Head of caudate nucleus (tissue), 42 donors: ENCODE results near the gene ST3GAL5.

Experiments used
- DNase-seq, 42 donors: peaks; one replicate each; pipeline versions ENCODE4 v3.0.0 to v3.0.0-alpha.2; 2020 to 2021; ENCODE audit warnings: mixed read lengths in 7 of 42
- intact Hi-C: fragments of 100-400 bp; cut with DNase I; formaldehyde crosslinking; loops from one replicate; pipeline ENCODE4 v1.15.0; 2022

Gene ST3GAL5

GRCh38 chr2:85920810-85921545 lies 32.2 kb upstream of the ST3GAL5 start:
- intact Hi-C loops: no loop called here
- DNase-seq: peak in 9 of 42 donors; percentile 21 to 67 (median 42)

- intact Hi-C loops: no loop called here
Observed at GRCh38 chr2:85917887-85918795, 29.4 kb upstream of the ST3GAL5 start.

GRCh38 chr2:85915606-85916303 lies 27.0 kb upstream of the ST3GAL5 start:
- DNase-seq: peak in 1 of 42 donors; percentile 8

More at GRCh38 chr2:85917887-85918795, 29.4 kb upstream of the ST3GAL5 start:
- DNase-seq: no peak

GRCh38 chr2:85914922-85915321 lies 26.1 kb upstream of the ST3GAL5 start:
- peak in 1 of 42 donors; percentile 6 for DNase-seq
- intact Hi-C loops: no loop called here

More at GRCh38 chr2:85915606-85916303, 27.0 kb upstream of the ST3GAL5 start:
- intact Hi-C loops: no loop called here

- intact Hi-C loops: no loop called here
- DNase-seq: peak in 1 of 42 donors; percentile 4
Observed at GRCh38 chr2:85913884-85914881, 25.4 kb upstream of the ST3GAL5 start.

DNA sequence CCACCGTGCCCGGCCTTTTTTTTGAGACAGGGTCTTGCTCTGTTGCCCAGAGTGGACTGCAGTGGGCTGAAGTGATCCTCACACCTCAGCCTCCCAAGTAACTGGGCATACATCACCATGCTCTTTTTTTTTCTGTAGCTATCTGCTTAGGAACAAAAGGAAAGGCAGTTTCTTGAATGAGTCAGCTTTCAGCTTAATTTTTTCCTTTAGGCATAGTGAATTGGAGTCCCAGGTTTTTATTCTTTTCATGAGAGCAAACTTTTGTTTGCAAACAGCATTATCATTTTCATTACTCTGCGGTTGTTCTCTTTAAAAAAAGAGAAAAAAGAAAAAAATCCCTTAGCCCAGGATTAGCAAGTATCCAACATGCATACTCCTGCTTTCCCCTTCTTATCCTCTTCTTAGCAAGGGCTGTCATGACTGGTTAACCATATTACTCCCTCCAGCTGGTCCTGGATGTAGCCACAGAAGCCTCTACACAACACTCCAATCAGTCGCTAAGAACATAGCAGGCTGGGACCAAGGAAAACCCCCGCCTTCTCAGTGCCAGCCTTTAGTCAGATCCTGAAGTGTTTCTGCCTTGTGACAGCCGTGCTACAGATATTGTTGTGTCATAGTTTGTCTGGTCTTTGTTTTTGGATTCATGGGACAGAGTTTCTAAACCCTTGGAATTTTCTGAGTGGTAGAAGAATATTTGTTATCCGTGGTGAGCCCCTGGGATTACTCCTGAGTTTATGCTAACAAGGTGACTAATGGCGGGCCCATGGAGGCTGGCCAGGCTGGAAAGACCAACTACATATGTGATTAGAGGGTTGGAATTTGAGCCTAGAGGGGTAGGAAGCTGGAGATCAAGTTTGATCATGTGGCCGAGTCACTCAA lies 23.3 kb upstream of the ST3GAL5 start:
- peak in 6 of 42 donors; percentile 8 to 39 (median 18) for DNase-seq

GRCh38 chr2:85911097-85911496 lies 22.3 kb upstream of the ST3GAL5 start:
- peak in 3 of 42 donors; percentile 3 to 16 (median 5) for DNase-seq
- intact Hi-C loops: no loop called here

More for the DNA sequence above, 23.3 kb upstream of the ST3GAL5 start:
- intact Hi-C loops: no loop called here

- no peak for DNase-seq
- intact Hi-C loops: no loop called here
Observed at GRCh38 chr2:85909005-85909404, 20.2 kb upstream of the ST3GAL5 start.

DNA sequence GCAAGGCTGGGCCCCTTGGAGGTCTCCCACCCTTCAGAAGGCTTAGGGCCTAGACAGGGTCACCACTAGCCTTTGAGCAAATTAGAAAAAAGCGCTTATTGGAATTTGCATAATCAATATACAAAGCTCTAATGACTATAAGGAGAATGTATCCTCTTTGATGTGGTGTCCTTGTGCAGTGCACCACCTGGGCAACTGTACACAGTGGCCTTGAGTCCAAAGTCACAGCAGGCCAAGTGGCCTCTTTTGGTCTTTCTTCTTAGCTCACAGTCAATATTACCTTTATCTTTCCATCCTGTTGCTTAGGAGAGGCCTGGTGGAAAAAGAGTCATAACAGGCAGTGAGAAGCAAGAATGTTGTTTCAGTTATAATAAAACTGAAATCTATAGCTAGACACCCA lies 19.7 kb upstream of the ST3GAL5 start:
- intact Hi-C loops: no loop called here
- DNase-seq: peak in 1 of 42 donors; percentile 1

- no peak for DNase-seq
- intact Hi-C loops: no loop called here
Observed at GRCh38 chr2:85907671-85908157, 18.9 kb upstream of the ST3GAL5 start.

DNA sequence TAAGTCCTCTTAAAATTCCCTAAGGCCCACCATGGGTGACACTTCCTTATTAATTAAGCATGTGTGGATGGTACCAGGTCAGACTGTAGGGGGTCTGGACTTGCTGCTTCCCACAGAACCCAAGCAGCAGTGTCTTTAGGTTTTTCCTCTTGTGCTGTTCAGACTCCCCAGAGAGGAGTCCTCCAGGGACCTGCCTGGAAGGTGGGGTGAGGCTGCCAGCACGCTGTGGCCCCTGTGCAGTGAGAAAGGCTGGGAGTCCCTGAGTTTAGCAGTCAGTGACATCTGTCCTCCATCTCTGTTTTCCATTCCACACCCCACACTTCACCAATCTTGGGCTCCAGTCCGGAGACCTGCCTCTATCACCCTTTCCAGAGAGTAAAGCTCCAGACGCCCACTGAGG lies 18.0 kb upstream of the ST3GAL5 start:
- no peak for DNase-seq
- intact Hi-C loops: no loop called here

DNA sequence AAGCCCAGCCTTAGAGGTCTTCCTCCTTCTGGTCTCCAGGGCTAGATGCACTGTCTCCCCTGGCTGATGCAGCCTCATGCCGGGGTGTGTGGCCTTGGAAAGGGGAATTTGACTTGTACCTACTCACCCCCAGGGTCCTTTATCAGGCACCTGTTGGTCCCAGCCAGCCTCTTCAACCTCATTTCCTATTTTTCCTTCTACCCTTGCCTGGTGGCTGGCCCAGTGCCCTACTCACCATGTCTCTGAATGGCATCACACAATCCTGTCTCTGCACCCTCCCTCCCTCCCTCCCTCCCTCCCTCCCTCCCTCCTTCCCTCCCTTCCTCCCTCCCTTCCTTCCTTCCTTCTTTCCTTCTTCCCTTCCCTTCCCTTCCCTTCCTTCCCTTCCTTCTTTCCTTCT lies 17.1 kb upstream of the ST3GAL5 start:
- intact Hi-C loops: no loop called here
- peak in 5 of 42 donors; percentile 20 to 72 (median 52) for DNase-seq

DNA sequence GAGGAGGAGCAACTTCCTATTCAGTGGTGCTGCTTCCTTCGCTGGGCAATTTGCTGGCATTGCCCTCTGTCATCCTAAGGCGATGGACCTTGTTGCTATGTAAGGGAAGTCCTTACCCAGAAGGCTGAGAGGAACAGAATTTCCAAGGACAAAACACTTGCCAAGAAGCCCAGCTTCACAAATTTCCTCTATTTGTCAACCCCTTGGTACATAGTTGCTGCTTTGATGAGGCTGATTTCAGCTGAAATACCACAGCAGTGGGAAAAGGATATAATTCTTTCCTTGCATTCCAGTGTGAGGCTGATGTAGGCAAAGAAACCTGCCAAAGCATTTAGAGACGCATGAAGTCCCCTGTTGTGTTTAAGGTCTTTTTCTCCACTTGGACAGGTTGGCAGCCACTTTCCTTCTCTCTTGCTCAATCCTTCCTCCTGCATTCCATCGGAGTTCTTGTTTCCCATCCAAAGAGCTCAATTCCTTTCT lies 16.4 kb upstream of the ST3GAL5 start:
- intact Hi-C loops: no loop called here
- DNase-seq: peak in 9 of 42 donors; percentile 22 to 67 (median 50)

DNA sequence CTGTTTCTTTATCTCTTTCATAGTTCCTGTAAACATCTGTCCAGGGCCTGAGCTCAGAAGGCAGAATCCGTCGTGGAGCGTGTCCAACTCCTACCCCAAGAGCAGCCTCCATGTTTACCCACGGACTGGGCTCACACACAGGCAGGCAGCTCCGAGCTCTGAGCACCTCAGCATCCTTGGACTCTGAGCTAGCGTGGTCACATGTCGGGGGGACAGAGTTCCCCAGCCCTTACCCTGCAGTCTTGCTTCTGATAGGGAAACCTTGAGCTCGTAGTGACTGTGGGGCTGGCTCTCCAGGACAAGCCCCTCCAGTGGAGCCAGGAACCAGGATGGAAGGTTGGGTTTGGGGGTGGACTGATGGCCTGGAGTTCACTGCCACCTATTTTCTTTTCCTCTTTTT lies 15.1 kb upstream of the ST3GAL5 start:
- intact Hi-C loops: no loop called here
- DNase-seq: no peak

- intact Hi-C loops: no loop called here
- DNase-seq: peak in 23 of 42 donors; percentile 33 to 87 (median 67)
Observed at GRCh38 chr2:85902496-85902895, 13.7 kb upstream of the ST3GAL5 start.

GRCh38 chr2:85901155-85901554 lies 12.4 kb upstream of the ST3GAL5 start:
- DNase-seq: no peak
- intact Hi-C loops: no loop called here

- intact Hi-C loops: no loop called here
- DNase-seq: peak in 1 of 42 donors; percentile 22
Observed at GRCh38 chr2:85900366-85900765, 11.6 kb upstream of the ST3GAL5 start.
